Measurements from ENCODE around the gene RAB4B.

RAB4B gene

DNA sequence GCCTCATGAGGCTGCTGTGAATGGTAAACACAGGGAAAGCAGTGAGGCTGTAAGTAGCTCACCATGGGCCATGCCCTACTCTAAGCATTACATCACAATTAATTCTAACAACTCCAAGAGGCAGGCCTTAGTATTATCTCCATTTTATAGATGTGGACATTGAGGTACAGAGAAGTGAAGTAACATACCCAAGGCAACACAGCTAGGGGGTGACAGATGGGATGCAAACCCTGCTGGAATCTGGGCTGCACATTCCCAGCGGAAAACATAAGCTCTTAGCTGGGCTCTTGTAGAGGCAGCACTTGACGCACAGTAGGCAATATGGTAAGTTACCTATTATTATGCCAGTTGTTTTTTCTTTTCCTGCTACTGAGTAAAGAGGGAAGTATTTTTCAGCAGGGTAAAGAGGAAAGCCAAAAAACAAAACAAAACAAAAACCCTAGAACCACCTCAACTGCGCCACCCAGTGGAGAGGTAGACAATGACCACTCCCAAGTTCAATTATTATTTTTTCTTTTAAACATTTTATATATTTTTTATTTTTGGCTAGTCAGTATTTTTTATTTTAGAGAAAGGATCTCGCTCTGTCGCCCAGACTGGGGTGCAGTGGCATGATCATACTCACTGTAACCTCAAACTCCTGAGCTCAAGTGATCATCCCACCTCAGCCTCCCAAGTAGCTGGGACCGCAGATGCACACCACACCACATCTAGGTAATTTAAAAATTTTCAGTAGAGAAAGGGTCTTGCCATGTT is 41.6 kb downstream of the RAB4B start (continued):
- TF ChIP-seq ZSCAN30 (tag by site-specific recombination; IDR thresholded peaks at IDR 0.05) (0 out of 2 replicates have a peak, but pooled peaks have one; percentile 42), CTCF (tag by site-specific recombination; IDR thresholded peaks at IDR 0.05) (peak; percentile 67), ATF2 (tag by site-specific recombination; IDR thresholded peaks at IDR 0.05; ENCODE audit: low read depth) (peak; percentile 27; the same call in 1 of the 2 replicates), ZNF2 (tag by site-specific recombination; IDR thresholded peaks at IDR 0.05) (peak; percentile 72), REPIN1 (tag by site-specific recombination; IDR thresholded peaks at IDR 0.05; ENCODE audit: low read depth) (0 out of 2 replicates have a peak, but pooled peaks have one; percentile 20), ZNF580 (tag by site-specific recombination; IDR thresholded peaks at IDR 0.05) (peak; percentile 11; the same call in 1 of the 2 replicates), ZNF239 (tag by site-specific recombination; IDR thresholded peaks at IDR 0.05) (peak; percentile 25; the same call in 1 of the 2 replicates), SP7 (tag by site-specific recombination; IDR thresholded peaks at IDR 0.05) (peak; percentile 22; the same call in 1 of the 2 replicates), ZNF366 (tag by site-specific recombination; conservative IDR thresholded peaks at IDR 0.05) (0 out of 2 replicates have a peak, but pooled peaks have one; percentile 48), ZNF654 (tag by site-specific recombination; IDR thresholded peaks at IDR 0.05; ENCODE audit: low read depth) (peak; percentile 54), ZNF449 (tag by site-specific recombination; IDR thresholded peaks at IDR 0.05) (peak; percentile 6; the same call in 1 of the 2 replicates), FEZF1 (tag by site-specific recombination; IDR thresholded peaks at IDR 0.05) (0 out of 2 replicates have a peak, but pooled peaks have one; percentile 5), ZXDB (tag by site-specific recombination; IDR thresholded peaks at IDR 0.05) (peak; percentile 33; the same call in 1 of the 2 replicates)

DNA sequence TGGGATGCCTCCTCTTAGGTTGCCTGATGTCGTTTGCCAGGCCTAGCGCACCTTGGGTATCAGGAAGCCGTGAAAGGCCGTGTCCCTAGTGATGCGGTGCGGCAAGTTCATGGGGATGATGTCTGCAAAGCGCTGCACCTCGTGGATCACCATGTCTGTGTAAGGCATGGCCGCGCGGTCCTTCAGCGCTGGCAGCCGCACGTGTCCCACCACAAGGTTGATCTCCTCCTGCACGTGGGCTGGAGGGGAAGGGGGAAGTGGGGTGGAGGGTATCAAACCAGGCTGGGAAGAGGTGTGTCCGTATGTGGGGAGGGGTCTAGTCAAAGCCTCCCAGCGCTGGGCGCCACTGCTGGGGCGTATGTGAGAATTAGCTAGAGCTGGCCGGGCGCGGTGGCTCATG is 44.1 kb downstream of the RAB4B start:
- Histone ChIP-seq H3K27ac (ENCODE audit: extremely low read depth, low read depth, low read length) (peak overlapping the region; percentile 54; the same call in 1 of the 2 replicates), H3K4me1 (ENCODE audit: control insufficient read depth, insufficient read depth, low read length) (peaks cover 20% of the 10 kb centered on the region), H3K36me3 (ENCODE audit: control insufficient read depth in 2 of 2, insufficient read depth in 1 of 2, low read length in 2 of 2) (peaks cover 0 to 6% of the 10 kb centered on the region in 2 experiments; a peak in 2 of 3 replicates), H3K4me3 (ENCODE audit: low read depth, low read length) (no peak overlapping the region), H3K9me3 (ENCODE audit: control insufficient read depth, insufficient read depth, low read depth, low read length) (no peaks in the 10 kb centered on the region)
- ChIA-PET POLR2A (interaction anchor here (0.6 to 1.4 kb wide), 3 partner anchors 9 to 43 kb away, joined by 5 to 8 read pairs (median 5); no protein-coding TSS in a partner anchor), CTCF (interaction anchor here (0.8 to 7.8 kb wide), 5 partner anchors 16 to 322 kb away, joined by 3 to 77 read pairs (median 4); partner anchors contain the start of gene EGLN2)
- no peak for TF ChIP-seq ZNF530 (tag by site-specific recombination; IDR thresholded peaks at IDR 0.05; ENCODE audit: low read depth)
- TF ChIP-seq ZNF16 (tag by site-specific recombination; IDR thresholded peaks at IDR 0.05; ENCODE audit: low read depth): no peak
- TF ChIP-seq TCF7L2 (IDR thresholded peaks at IDR 0.05; ENCODE audit: borderline replicate concordance, low read depth, low read length): no peak
- TF ChIP-seq ZNF529 (tag by site-specific recombination; IDR thresholded peaks at IDR 0.05; ENCODE audit: insufficient replicate concordance): no peak
- no peak for TF ChIP-seq SP3 (tag by site-specific recombination; IDR thresholded peaks at IDR 0.05)
- no peak for TF ChIP-seq YY2 (tag by site-specific recombination; IDR thresholded peaks at IDR 0.05)
- TF ChIP-seq IKZF3 (tag by site-specific recombination; IDR thresholded peaks at IDR 0.05): no peak
- TF ChIP-seq GLIS1 (tag by site-specific recombination; IDR thresholded peaks at IDR 0.05): no peak
- TF ChIP-seq ZNF571 (tag by site-specific recombination; IDR thresholded peaks at IDR 0.05): no peak
- TF ChIP-seq ZNF366 (tag by site-specific recombination; conservative IDR thresholded peaks at IDR 0.05): no peak
- no peak for TF ChIP-seq ZNF623 (tag by site-specific recombination; IDR thresholded peaks at IDR 0.05)
- TF ChIP-seq, protein P1, sequence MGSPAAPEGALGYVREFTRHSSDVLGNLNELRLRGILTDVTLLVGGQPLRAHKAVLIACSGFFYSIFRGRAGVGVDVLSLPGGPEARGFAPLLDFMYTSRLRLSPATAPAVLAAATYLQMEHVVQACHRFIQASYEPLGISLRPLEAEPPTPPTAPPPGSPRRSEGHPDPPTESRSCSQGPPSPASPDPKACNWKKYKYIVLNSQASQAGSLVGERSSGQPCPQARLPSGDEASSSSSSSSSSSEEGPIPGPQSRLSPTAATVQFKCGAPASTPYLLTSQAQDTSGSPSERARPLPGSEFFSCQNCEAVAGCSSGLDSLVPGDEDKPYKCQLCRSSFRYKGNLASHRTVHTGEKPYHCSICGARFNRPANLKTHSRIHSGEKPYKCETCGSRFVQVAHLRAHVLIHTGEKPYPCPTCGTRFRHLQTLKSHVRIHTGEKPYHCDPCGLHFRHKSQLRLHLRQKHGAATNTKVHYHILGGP (tag by site-specific recombination; IDR thresholded peaks at IDR 0.05): no peak
- TF ChIP-seq ZNF292 (tag by site-specific recombination; IDR thresholded peaks at IDR 0.05; ENCODE audit: borderline replicate concordance, low read depth): no peak
- no peak for TF ChIP-seq ZNF561 (tag by site-specific recombination; IDR thresholded peaks at IDR 0.05; ENCODE audit: borderline replicate concordance)
- no peak for TF ChIP-seq BCL11A (tag by site-specific recombination; IDR thresholded peaks at IDR 0.05; ENCODE audit: low read depth)
- no peak for TF ChIP-seq ZNF114 (tag by site-specific recombination; IDR thresholded peaks at IDR 0.05)
